Activated T-helper 9 cell treated with anti-CD3 and anti-CD28 coated beads, Interleukin-2, amount 50 U/mL, for 16 hours (primary cell): Measurements from ENCODE around the gene SPATA18.
"Not testable (repeated sequence)": the region's sequence is repeated elsewhere in the genome, so short reads cannot be mapped to it uniquely, and the experiment has no call there.

Experiments used
- DNase-seq: peaks from one replicate; pipeline ENCODE4 v3.0.0-alpha.2; 2020; ENCODE audit warnings: low read depth

Gene SPATA18

GRCh38 chr4:52051615-52052474 is 741 bp downstream of the SPATA18 start:
- DNase-seq, result no peak

GRCh38 chr4:52052475-52052780 is 1.3 kb downstream of the SPATA18 start:
- DNase-seq, result no peak

GRCh38 chr4:52054254-52054653 is 3.1 kb downstream of the SPATA18 start:
- DNase-seq, result no peak

GRCh38 chr4:52057196-52057595 is 6.1 kb downstream of the SPATA18 start:
- DNase-seq, result no peak

- no peak for DNase-seq
Observed at GRCh38 chr4:52058275-52058674, 7.2 kb downstream of the SPATA18 start.

- DNase-seq, result no peak
Observed at GRCh38 chr4:52059372-52059771, 8.3 kb downstream of the SPATA18 start.

GRCh38 chr4:52069571-52069970 is 18.5 kb downstream of the SPATA18 start:
- no peak for DNase-seq

GRCh38 chr4:52071791-52072546 is 20.9 kb downstream of the SPATA18 start:
- DNase-seq, result no peak

GRCh38 chr4:52076731-52077130 is 25.6 kb downstream of the SPATA18 start:
- no peak for DNase-seq

GRCh38 chr4:52079659-52080058 is 28.6 kb downstream of the SPATA18 start:
- DNase-seq, result no peak

- no peak for DNase-seq
Observed at GRCh38 chr4:52081216-52081615, 30.1 kb downstream of the SPATA18 start.

- DNase-seq, result not testable (repeated sequence)
Observed at GRCh38 chr4:52086425-52086824, 35.3 kb downstream of the SPATA18 start.

GRCh38 chr4:52091801-52092200 is 40.7 kb downstream of the SPATA18 start:
- DNase-seq, result no peak

- no peak for DNase-seq
Observed at GRCh38 chr4:52093466-52093865, 42.4 kb downstream of the SPATA18 start.

- DNase-seq, result no peak
Observed at GRCh38 chr4:52094376-52095145, 43.5 kb downstream of the SPATA18 start.

GRCh38 chr4:52095374-52095773 is 44.3 kb downstream of the SPATA18 start:
- no peak for DNase-seq

GRCh38 chr4:52096048-52096447 is 44.9 kb downstream of the SPATA18 start:
- no peak for DNase-seq

- no peak for DNase-seq
Observed at GRCh38 chr4:52098618-52099017, 47.5 kb downstream of the SPATA18 start.

- DNase-seq, result no peak
Observed at GRCh38 chr4:52099860-52100461, 48.9 kb downstream of the SPATA18 start.

GRCh38 chr4:52102587-52102986 is 51.5 kb downstream of the SPATA18 start:
- no peak for DNase-seq

GRCh38 chr4:52103319-52103718 is 52.2 kb downstream of the SPATA18 start:
- DNase-seq, result no peak

GRCh38 chr4:52105276-52105675 is 54.2 kb downstream of the SPATA18 start:
- no peak for DNase-seq
